Loucy (cell line): ENCODE data around the gene NEUROD4.
"Not testable (repeated sequence)": the region's sequence is repeated elsewhere in the genome, so short reads cannot be mapped to it uniquely, and the experiment has no call there.

Experiments
- H2AFZ ChIP-seq: fragments of 200-600 bp; sonication (generic); 2 replicates; pipeline ENCODE4 v1.6.0; 2016; ENCODE audit warnings: antibody characterized with exemption, mild to moderate bottlenecking, low read length, moderate library complexity
- H3F3A ChIP-seq: fragments of 200-600 bp; 2 replicates; pipeline ENCODE4 v1.6.0; 2016; ENCODE audit warnings: antibody characterized with exemption, low read depth, mild to moderate bottlenecking
- H3K27me3 ChIP-seq: fragments of 200-600 bp; sonication (generic); 2 replicates; pipeline ENCODE4 v1.6.1; 2014; ENCODE audit warnings: low read length, mild to moderate bottlenecking; ENCODE audit not compliant: insufficient read depth, poor library complexity, severe bottlenecking
- H3K36me3 ChIP-seq: fragments of 200-600 bp; sonication (generic); 2 replicates; pipeline ENCODE4 v1.6.1; 2016; ENCODE audit warnings: low read length; ENCODE audit not compliant: insufficient read depth
- H3K4me1 ChIP-seq: fragments of 200-600 bp; sonication (generic); 2 replicates; pipeline ENCODE4 v1.5.1; 2014; ENCODE audit warnings: low read length, mild to moderate bottlenecking; ENCODE audit not compliant: insufficient read depth, poor library complexity, severe bottlenecking
- H3K4me2 ChIP-seq: fragments of 200-600 bp; sonication (generic); 2 replicates; pipeline ENCODE4 v1.6.0; 2014; ENCODE audit warnings: antibody characterized with exemption, low read length, low read depth, mild to moderate bottlenecking; ENCODE audit not compliant: poor library complexity, severe bottlenecking
- H3K4me3 ChIP-seq: fragments of 200-600 bp; sonication (generic); 2 replicates; pipeline ENCODE4 v1.5.1; 2014; ENCODE audit warnings: low read length, mild to moderate bottlenecking, mixed read lengths; ENCODE audit not compliant: poor library complexity, severe bottlenecking
- H3K79me2 ChIP-seq: fragments of 200-600 bp; sonication (generic); 2 replicates; pipeline ENCODE4 v1.6.1; 2014; ENCODE audit warnings: low read length; ENCODE audit not compliant: insufficient read depth
- H3K9ac ChIP-seq: fragments of 200-600 bp; sonication (generic); 2 replicates; pipeline ENCODE4 v1.6.0; 2014; ENCODE audit warnings: mild to moderate bottlenecking, low read depth, low read length, moderate library complexity; ENCODE audit not compliant: poor library complexity, severe bottlenecking
- H3K9me2 ChIP-seq: fragments of 200-600 bp; sonication (generic); replicated peaks from 2 replicates; pipeline ENCODE4 v1.6.1; 2016; ENCODE audit warnings: low read depth, low read length, mixed read lengths
- H3K9me3 ChIP-seq: fragments of 200-600 bp; sonication (generic); 2 replicates; pipeline ENCODE4 v1.6.1; 2014; ENCODE audit warnings: mild to moderate bottlenecking, antibody characterized with exemption, low read length, low read depth; ENCODE audit not compliant: insufficient read depth
- H4K20me1 ChIP-seq: fragments of 200-600 bp; sonication (generic); 2 replicates; pipeline ENCODE4 v1.6.0; 2014; ENCODE audit warnings: antibody characterized with exemption, low read length, mild to moderate bottlenecking; ENCODE audit not compliant: insufficient read depth, poor library complexity, severe bottlenecking
- CTCF ChIP-seq: fragments of 200-600 bp; sonication (generic); conservative IDR thresholded peaks from 2 replicates; pipeline ENCODE4 v1.5.1; 2014; ENCODE audit warnings: mild to moderate bottlenecking, antibody characterized with exemption, low read length
- EZH2phosphoT487 ChIP-seq: fragments of 200-600 bp; IDR thresholded peaks from 2 replicates; pipeline ENCODE4 v1.6.1; 2018; ENCODE audit warnings: antibody characterized with exemption, mild to moderate bottlenecking, moderate library complexity, borderline replicate concordance

The NEUROD4 gene

DNA sequence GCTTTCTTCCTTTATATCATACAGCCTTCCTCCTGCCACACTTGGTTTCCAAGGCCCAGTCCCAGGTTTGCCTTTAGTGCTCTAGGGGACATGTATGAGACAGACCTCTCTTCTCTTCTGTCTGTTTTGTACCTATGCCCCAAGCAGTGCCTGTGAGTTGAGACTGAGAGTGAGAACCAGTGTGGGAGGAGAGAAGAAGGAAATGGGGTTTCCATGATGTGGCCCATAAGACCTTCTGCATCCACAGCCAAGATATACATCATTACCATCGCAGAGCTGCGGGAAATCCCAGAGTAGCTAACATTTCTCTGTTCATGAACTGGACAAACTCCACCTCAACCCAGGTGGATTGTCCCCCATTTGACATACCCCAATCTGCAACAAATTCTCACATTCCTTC is 38.0 kb upstream of the NEUROD4 start:
- peaks cover 92% of the 10 kb centered on the region for H3K79me2 ChIP-seq
- H3K9me2 ChIP-seq: no peaks in the 10 kb centered on the region
- H3K9me3 ChIP-seq: no peaks in the 10 kb centered on the region
- no peak for TF ChIP-seq EZH2phosphoT487
- TF ChIP-seq CTCF: no peak
- peak overlapping the region; percentile 81 for H3K4me3 ChIP-seq
- H3K4me1 ChIP-seq: peaks cover 76% of the 10 kb centered on the region
- no peaks in the 10 kb centered on the region for H3K36me3 ChIP-seq
- H3K9ac ChIP-seq: peak overlapping the region; percentile 85
- H2AFZ ChIP-seq: no peak overlapping the region
- H3K4me2 ChIP-seq: peak overlapping the region; percentile 88
- no peaks in the 10 kb centered on the region for H3K27me3 ChIP-seq
- no peaks in the 10 kb centered on the region for H4K20me1 ChIP-seq
- H3F3A ChIP-seq: peaks cover 9% of the 10 kb centered on the region

DNA sequence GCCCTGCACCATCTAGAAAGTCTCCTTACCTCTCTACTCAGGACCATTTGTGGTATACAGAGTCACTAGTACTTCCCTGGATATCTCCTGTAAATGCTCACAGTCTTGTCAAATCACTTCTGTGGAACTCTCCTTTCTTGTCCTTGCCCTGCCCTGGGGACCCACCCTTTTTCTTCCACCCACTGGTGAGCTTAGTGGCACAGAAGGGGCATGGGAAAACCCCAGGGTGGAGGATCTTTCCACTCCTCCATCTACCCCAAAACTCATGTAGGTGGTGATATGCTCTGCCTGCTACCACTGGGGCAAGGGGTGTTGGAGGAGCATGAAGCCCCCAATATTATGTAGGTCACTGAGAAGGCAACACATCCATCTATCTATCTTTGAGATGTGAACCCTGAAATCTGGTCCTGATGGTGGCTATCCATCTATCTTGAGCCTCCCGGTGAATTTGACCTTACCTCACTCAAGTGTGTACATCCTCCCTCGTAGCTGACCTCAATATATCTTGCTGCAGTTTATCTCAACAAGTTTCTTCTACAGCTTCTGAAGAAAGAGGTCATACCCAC is 36.2 kb upstream of the NEUROD4 start:
- Histone ChIP-seq H3K4me1 (peaks cover 71% of the 10 kb centered on the region), H3F3A (peaks cover 4% of the 10 kb centered on the region), H3K79me2 (peaks cover 77% of the 10 kb centered on the region), H4K20me1 (no peaks in the 10 kb centered on the region), H2AFZ (no peak overlapping the region), H3K9me3 (no peaks in the 10 kb centered on the region), H3K4me2 (peak overlapping the region; percentile 88), H3K4me3 (peak overlapping the region; percentile 81), H3K36me3 (no peaks in the 10 kb centered on the region), H3K9ac (peak overlapping the region; percentile 85), H3K9me2 (no peaks in the 10 kb centered on the region), H3K27me3 (no peaks in the 10 kb centered on the region)
- no peak for TF ChIP-seq EZH2phosphoT487

GRCh38 chr12:54984658-54985376 is 35.0 kb upstream of the NEUROD4 start, which contains the start of gene TESPA1:
Gene TESPA1 (minus strand): TSS chr12:54984762. CDS start chr12:54974562, 10,200 bp downstream.
- peaks cover 71% of the 10 kb centered on the region for H3K4me1 ChIP-seq
- peak within 1 kb of the TSS; percentile 85 for H3K9ac ChIP-seq
- H2AFZ ChIP-seq: peak within 1 kb of the TSS; percentile 37
- TF ChIP-seq CTCF (no peak), EZH2phosphoT487 (no peak)
- no peaks in the 10 kb centered on the region for H3F3A ChIP-seq
- peak within 1 kb of the TSS; percentile 81 for H3K4me3 ChIP-seq
- H3K9me3 ChIP-seq: no peaks in the 10 kb centered on the region
- no peaks in the 10 kb centered on the region for H3K9me2 ChIP-seq
- H3K79me2 ChIP-seq: peaks cover 65% of the 10 kb centered on the region
- no peaks in the 10 kb centered on the region for H3K27me3 ChIP-seq
- H4K20me1 ChIP-seq: no peaks in the 10 kb centered on the region
- H3K36me3 ChIP-seq: no peaks in the 10 kb centered on the region
- peak within 1 kb of the TSS; percentile 88 for H3K4me2 ChIP-seq

GRCh38 chr12:54986773-54987172 is 33.0 kb upstream of the NEUROD4 start:
- peaks cover 68% of the 10 kb centered on the region for H3K4me1 ChIP-seq
- peaks cover 46% of the 10 kb centered on the region for H3K79me2 ChIP-seq
- not testable (repeated sequence) for H2AFZ ChIP-seq, H4K20me1 ChIP-seq, H3K9me2 ChIP-seq, H3K4me3 ChIP-seq, H3F3A ChIP-seq, H3K36me3 ChIP-seq, H3K9me3 ChIP-seq, H3K4me2 ChIP-seq, H3K9ac ChIP-seq, H3K27me3 ChIP-seq
